Cardiac muscle cell (in vitro differentiated cells and primary cell): Measurements from ENCODE around the gene BRF1. TPM values are rescaled to one million over a fixed set of nuclear protein-coding genes. Genes with fewer than 3 reads are reported as not detected.

Experiments used
- DNase-seq, 2 donors: peaks; one replicate each; pipeline versions ENCODE4 v3.0.0 to v3.0.0-alpha.2; 2010 to 2017; ENCODE audit warnings: low read depth in 1 of 2, low spot score in 1 of 2
- H3K27ac ChIP-seq: fragments of 200-600 bp; sonication (generic); 2 replicates; pipeline ENCODE4 v1.5.1; 2016
- H3K27me3 ChIP-seq: fragments of 200-600 bp; sonication (generic); 2 replicates; pipeline ENCODE4 v1.6.0; 2016; ENCODE audit warnings: control low read depth
- H3K36me3 ChIP-seq: fragments of 200-600 bp; sonication (generic); 2 replicates; pipeline ENCODE4 v1.5.1; 2016; ENCODE audit warnings: control low read depth
- H3K4me1 ChIP-seq: fragments of 200-600 bp; sonication (generic); 2 replicates; pipeline ENCODE4 v1.8.1; 2017; ENCODE audit warnings: low read depth, mild to moderate bottlenecking, mixed run types
- H3K4me3 ChIP-seq: fragments of 200-600 bp; sonication (generic); 2 replicates; pipeline ENCODE4 v1.5.1; 2016; ENCODE audit warnings: mild to moderate bottlenecking
- H3K9me3 ChIP-seq: fragments of 200-600 bp; sonication (generic); 2 replicates; pipeline ENCODE4 v1.5.1; 2017; ENCODE audit warnings: low read depth, mild to moderate bottlenecking, control low read depth
- CTCF ChIP-seq: IDR thresholded peaks from 2 replicates; pipeline ENCODE4 v1.5.1; 2012; ENCODE audit warnings: low read depth, mild to moderate bottlenecking, low read length
- polyA plus RNA-seq: library from polyadenylated mRNA; unstranded; fragments of >200 nt; fragmentation: Nextera tagmentation; extraction: Ambion mirVana; gene quantifications from 2 replicates; pipeline ENCODE4 v1.2.1, GENCODE V29; 2016
- total RNA-seq: library from RNA; depleted of rRNA; stranded (reverse); fragments of >200 nt; gene quantifications from 2 replicates; pipeline ENCODE4 v1.2.3, GENCODE V29; 2016

Gene BRF1
- total and polyA plus RNA-seq, 2 experiments from 2014 or later: 26.6 to 82.2 TPM

DNA sequence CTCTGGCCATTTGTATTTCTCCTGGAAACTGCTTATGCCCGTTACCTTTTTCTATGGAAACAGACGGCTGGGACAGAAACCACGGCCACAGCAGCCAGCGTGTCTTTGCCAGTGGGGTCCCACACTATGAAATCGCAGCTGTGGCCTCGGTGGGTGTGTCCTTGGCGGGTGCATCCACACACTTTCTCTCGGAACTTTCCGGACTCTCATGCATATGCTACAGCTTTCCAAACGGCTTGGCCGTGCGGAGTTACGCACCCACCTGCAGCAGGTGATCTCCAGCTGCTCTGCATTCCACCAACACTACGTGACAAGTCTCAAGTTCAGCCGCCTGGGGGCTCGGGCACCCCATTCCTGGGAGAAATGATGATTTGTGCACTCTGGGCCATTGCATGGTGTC is 53.8 kb downstream of the BRF1 start:
- TF ChIP-seq CTCF: no peak
- H3K4me3 ChIP-seq: no peak overlapping the region
- H3K9me3 ChIP-seq: no peaks in the 10 kb centered on the region
- peaks cover 5% of the 10 kb centered on the region for H3K4me1 ChIP-seq
- peaks cover 3% of the 10 kb centered on the region for H3K36me3 ChIP-seq
- no peak for DNase-seq
- H3K27ac ChIP-seq: no peak overlapping the region
- no peaks in the 10 kb centered on the region for H3K27me3 ChIP-seq

DNA sequence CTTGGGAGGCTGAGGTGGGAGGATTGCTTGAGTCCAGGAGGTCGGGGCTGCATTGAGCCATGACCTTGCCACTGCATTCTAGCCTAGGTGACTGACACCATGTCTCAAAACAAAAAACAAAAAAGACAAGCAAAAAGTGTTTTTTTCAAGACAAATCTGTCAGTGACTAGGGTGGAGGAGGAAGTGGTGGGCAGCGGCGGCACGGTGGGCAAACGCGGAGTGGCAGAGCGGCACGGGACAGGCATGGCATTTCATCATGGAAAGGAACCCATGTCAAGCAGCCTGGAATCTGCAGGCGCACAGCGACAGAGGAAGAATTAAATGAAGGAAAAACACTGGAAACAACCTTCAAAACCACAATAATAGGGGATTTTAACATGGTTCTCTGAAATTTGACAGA is 56.5 kb downstream of the BRF1 start:
- Histone ChIP-seq H3K4me1 (peaks cover 5% of the 10 kb centered on the region), H3K36me3 (no peaks in the 10 kb centered on the region), H3K27me3 (no peaks in the 10 kb centered on the region), H3K4me3 (no peak overlapping the region), H3K9me3 (no peaks in the 10 kb centered on the region), H3K27ac (no peak overlapping the region)
- no peak for DNase-seq
- no peak for TF ChIP-seq CTCF

GRCh38 chr14:105241641-105242040 is 59.2 kb downstream of the BRF1 start:
- no peak for DNase-seq
- no peaks in the 10 kb centered on the region for H3K9me3 ChIP-seq
- no peak overlapping the region for H3K4me3 ChIP-seq
- no peak overlapping the region for H3K27ac ChIP-seq
- no peak for TF ChIP-seq CTCF
- no peaks in the 10 kb centered on the region for H3K4me1 ChIP-seq
- no peaks in the 10 kb centered on the region for H3K27me3 ChIP-seq
- H3K36me3 ChIP-seq: no peaks in the 10 kb centered on the region

DNA sequence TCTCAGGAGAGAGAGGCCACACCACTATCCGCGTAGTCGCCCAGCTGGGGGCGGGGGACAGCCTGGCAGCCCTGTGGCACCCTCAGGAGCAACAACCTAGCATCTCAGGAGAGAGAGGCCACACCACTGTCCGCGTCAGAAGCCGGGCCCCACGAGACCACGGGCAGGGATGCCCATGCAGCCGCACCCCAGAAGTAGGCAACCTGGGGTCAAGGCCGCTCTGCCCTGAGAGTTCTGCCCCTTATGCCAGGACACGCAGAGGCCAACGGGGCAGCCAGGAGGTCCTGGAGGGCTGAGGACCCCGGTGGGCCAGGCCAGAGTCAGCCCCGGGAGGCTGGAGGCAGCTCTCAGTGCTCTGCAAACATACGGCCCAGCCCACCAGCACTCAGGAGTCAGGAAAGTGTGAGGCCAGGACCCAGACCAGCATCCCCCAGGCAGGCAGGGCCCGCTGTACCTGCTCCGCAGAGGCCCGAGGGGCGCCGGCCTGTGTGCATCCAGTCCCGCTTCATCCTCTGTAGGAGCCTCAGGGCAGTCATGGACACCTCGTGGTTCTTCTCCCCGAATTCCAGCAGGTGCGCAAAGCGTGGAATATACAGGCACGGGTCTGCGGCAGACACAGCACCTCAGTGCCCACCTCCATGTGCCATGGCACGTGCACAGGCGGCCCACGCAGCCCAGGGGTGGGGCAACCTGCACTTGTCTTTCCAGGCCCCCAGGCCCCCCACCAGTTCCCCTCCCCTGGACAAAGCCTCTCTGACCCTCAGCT is 59.8 kb downstream of the BRF1 start:
- H3K36me3 ChIP-seq: no peaks in the 10 kb centered on the region
- no peak overlapping the region for H3K27ac ChIP-seq
- no peak for TF ChIP-seq CTCF
- no peaks in the 10 kb centered on the region for H3K4me1 ChIP-seq
- no peak overlapping the region for H3K4me3 ChIP-seq
- no peak for DNase-seq
- H3K9me3 ChIP-seq: no peaks in the 10 kb centered on the region
- H3K27me3 ChIP-seq: no peaks in the 10 kb centered on the region

DNA sequence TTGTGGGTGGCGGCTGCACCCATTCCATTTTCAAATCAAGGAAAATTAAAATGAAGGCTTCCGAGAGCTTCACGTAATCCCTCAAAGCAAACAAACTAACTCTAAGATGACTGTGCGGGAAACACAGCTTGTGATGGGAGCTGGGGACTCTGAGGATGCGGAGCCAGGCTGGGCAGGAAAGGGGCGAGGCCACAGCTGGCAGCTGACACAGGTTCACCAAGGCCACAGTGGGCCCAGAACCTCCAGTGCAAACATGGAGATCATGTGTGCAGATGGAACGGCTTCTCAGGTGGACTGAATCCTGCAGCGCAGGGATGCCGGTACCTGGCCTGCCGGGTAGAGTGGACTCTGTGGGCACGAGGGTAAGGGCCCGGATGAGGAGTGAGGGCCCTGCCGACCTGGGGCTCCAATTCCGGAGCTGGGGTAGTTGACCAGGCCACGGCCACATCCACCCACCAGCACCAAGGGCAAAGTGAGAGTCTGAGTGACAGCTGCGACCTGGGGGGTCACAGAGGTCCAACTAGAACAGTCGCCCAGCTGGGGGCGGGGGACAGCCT is 71.6 kb downstream of the BRF1 start:
- Histone ChIP-seq H3K4me3 (no peak overlapping the region), H3K9me3 (no peaks in the 10 kb centered on the region), H3K4me1 (no peaks in the 10 kb centered on the region), H3K36me3 (peaks cover 5% of the 10 kb centered on the region), H3K27ac (no peak overlapping the region), H3K27me3 (no peaks in the 10 kb centered on the region)
- no peak for TF ChIP-seq CTCF
- no peak for DNase-seq
